Left ventricle myocardium inferior (tissue), 1 donor: ENCODE measurements around the gene SLC35F1. TPM values are rescaled to one million over a fixed set of nuclear protein-coding genes. Genes with fewer than 3 reads are reported as not detected.

Experiments used
- DNase-seq: peaks from one replicate; pipeline ENCODE4 v3.0.0-alpha.2; 2020
- H3K27ac ChIP-seq: fragments of 200-600 bp; replicated peaks from 2 replicates; pipeline ENCODE4 v1.8.0; 2021
- H3K27me3 ChIP-seq: fragments of 200-600 bp; 2 replicates; pipeline ENCODE4 v1.8.0; 2021; ENCODE audit warnings: low read depth
- H3K36me3 ChIP-seq: fragments of 200-600 bp; 2 replicates; pipeline ENCODE4 v1.8.0; 2021
- H3K4me1 ChIP-seq: fragments of 200-600 bp; 2 replicates; pipeline ENCODE4 v1.8.0; 2021
- H3K4me3 ChIP-seq: fragments of 200-600 bp; 2 replicates; pipeline ENCODE4 v1.8.0; 2021; ENCODE audit warnings: mild to moderate bottlenecking, moderate library complexity
- H3K9me3 ChIP-seq: fragments of 200-600 bp; replicated peaks from 2 replicates; pipeline ENCODE4 v1.8.0; 2021
- intact Hi-C: fragments of 100-400 bp; cut with micrococcal nuclease; formaldehyde crosslinking; loops from one replicate; pipeline ENCODE4 v1.11.0; 2022
- total RNA-seq: library from RNA; stranded (reverse); fragmentation: NEBNext Ultra II Directional; extraction: Animal tissue kit (Norgen Biotek cat#: 25700); gene quantifications from one replicate; pipeline ENCODE4 v1.2.1, GENCODE V29; 2021
- TF ChIP-seq, protein P1 (sequence below): fragments of 200-600 bp; IDR thresholded peaks from 2 replicates; pipeline ENCODE4 v1.8.0; 2021; ENCODE audit warnings: antibody characterized with exemption, mild to moderate bottlenecking, borderline replicate concordance
- donor health status: DM: no; HTN: yes; CAD: no; lungs with severe emphysema.

Gene SLC35F1
- total RNA-seq, 1 donor from 2014 or later, result 6.4 TPM

DNA sequence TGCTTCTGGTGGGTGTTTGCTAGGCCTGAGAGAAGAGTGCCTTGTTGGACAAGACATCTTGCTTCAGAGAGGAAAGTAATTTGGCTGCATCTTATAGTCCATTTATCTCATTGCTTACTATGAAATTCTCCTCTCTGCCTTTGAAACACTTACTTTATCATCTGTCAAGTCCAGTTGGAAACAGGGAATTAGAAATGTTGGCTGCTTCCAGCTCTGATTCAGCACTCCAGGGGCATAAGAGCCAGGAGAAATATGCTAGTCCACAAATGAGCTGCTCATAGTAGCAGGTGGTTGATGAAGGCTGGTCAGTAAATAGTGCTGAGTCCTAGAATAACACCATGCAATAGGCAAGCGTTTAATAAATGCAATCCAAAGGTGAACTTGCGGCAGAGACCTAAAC is 227.1 kb downstream of the SLC35F1 start:
- Histone ChIP-seq H3K4me3 (no peak overlapping the region), H3K36me3 (no peaks in the 10 kb centered on the region), H3K27me3 (no peaks in the 10 kb centered on the region), H3K27ac (no peak overlapping the region), H3K9me3 (no peaks in the 10 kb centered on the region), H3K4me1 (peaks cover 10% of the 10 kb centered on the region)
- intact Hi-C loops, result no loop called here
- TF ChIP-seq, protein P1, sequence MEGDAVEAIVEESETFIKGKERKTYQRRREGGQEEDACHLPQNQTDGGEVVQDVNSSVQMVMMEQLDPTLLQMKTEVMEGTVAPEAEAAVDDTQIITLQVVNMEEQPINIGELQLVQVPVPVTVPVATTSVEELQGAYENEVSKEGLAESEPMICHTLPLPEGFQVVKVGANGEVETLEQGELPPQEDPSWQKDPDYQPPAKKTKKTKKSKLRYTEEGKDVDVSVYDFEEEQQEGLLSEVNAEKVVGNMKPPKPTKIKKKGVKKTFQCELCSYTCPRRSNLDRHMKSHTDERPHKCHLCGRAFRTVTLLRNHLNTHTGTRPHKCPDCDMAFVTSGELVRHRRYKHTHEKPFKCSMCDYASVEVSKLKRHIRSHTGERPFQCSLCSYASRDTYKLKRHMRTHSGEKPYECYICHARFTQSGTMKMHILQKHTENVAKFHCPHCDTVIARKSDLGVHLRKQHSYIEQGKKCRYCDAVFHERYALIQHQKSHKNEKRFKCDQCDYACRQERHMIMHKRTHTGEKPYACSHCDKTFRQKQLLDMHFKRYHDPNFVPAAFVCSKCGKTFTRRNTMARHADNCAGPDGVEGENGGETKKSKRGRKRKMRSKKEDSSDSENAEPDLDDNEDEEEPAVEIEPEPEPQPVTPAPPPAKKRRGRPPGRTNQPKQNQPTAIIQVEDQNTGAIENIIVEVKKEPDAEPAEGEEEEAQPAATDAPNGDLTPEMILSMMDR, result no peak
- no peak for DNase-seq

DNA sequence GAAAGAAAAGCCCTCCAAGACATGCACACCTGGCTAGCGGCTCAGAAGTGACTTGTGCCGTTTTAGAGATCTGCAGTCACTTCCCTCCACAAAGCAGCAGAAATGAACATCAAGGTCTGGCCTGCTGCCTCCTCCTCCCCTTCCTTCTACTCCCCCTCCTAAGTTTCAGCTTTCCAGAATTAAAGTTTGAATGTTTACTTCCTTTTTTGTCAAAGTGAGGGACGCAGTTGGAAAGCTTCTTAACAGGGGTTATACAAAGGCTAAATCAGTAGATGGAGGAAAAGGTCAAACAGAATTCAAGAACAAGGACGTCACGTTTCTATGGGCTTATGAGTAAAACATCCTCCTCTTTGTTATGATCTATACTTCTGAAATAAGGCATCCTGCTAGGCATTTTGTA is 227.7 kb downstream of the SLC35F1 start:
- no peak for DNase-seq
- intact Hi-C loops, result no loop called here
- H3K4me1 ChIP-seq, result peaks cover 10% of the 10 kb centered on the region
- no peaks in the 10 kb centered on the region for H3K36me3 ChIP-seq
- H3K9me3 ChIP-seq, result no peaks in the 10 kb centered on the region
- no peaks in the 10 kb centered on the region for H3K27me3 ChIP-seq
- H3K4me3 ChIP-seq, result no peak overlapping the region
- H3K27ac ChIP-seq, result no peak overlapping the region
- TF ChIP-seq, protein P1, result no peak

DNA sequence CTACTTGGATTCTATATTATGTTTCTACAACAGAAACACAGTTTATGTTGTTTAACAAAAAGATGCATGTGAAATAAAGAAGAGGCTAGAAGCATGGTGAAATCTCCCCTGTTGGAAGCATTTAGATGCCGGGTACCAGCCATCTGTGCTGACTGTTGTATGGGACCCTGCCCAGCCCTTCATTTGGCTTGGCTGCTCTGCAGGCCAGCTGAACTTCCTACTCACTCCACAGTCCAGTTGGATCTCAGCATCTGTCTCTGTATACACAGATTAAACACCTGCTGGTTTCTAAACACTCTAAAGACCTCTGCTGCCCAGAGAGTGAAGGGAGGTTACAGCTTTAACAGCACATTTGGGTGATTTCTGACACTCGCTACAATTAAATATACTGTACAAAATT is 228.3 kb downstream of the SLC35F1 start:
- H3K9me3 ChIP-seq, result no peaks in the 10 kb centered on the region
- no peak overlapping the region for H3K27ac ChIP-seq
- TF ChIP-seq, protein P1, result no peak
- intact Hi-C loops, result no loop called here
- no peaks in the 10 kb centered on the region for H3K36me3 ChIP-seq
- no peak for DNase-seq
- H3K4me3 ChIP-seq, result no peak overlapping the region
- no peaks in the 10 kb centered on the region for H3K27me3 ChIP-seq
- peaks cover 10% of the 10 kb centered on the region for H3K4me1 ChIP-seq

DNA sequence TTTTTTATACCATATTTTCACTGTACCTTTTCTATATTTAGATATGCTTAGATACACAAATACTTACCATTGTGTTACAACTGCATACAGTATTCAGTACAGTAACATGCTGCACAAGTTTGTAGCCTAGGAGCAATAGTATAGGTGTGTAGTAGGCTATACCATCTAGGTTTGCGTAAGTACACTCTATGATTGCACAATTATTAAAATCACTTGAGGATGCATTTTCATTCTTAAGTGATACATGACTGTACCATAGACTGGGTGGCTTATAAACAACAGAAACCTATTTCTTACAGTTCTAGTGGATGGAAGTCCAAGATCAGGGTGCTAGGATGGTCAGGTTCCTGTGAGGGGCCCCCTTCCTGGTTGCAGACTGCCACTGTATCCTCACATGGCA is 234.1 kb downstream of the SLC35F1 start:
- intact Hi-C loops, result no loop called here
- H3K4me3 ChIP-seq, result no peak overlapping the region
- H3K9me3 ChIP-seq, result no peaks in the 10 kb centered on the region
- no peak for DNase-seq
- H3K36me3 ChIP-seq, result no peaks in the 10 kb centered on the region
- no peaks in the 10 kb centered on the region for H3K27me3 ChIP-seq
- H3K4me1 ChIP-seq, result peaks cover 2% of the 10 kb centered on the region
- TF ChIP-seq, protein P1, result no peak
- no peak overlapping the region for H3K27ac ChIP-seq

DNA sequence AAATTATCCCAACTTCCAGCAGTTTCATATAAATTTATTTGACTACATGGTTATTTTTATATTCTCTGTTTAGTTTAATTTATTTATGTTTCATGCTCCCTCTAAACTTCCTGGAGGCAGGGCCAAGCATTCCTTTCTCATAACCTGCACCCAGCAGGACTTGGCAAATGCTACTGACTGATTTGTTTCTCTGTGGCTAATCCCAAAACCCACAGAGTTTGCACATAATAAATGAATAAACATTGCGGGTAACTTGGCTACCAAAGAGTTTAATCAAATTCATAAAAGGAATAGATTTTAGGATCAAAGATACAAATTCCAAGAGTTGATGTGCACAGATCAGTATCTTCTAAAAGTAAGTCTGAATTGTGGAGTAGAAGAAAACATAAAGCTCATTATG is 239.5 kb downstream of the SLC35F1 start:
- TF ChIP-seq, protein P1, result no peak
- intact Hi-C loops, result no loop called here
- H3K27me3 ChIP-seq, result no peaks in the 10 kb centered on the region
- no peak for DNase-seq
- no peaks in the 10 kb centered on the region for H3K9me3 ChIP-seq
- H3K4me1 ChIP-seq, result peaks cover 5% of the 10 kb centered on the region
- H3K36me3 ChIP-seq, result no peaks in the 10 kb centered on the region
- no peak overlapping the region for H3K27ac ChIP-seq
- H3K4me3 ChIP-seq, result no peak overlapping the region

DNA sequence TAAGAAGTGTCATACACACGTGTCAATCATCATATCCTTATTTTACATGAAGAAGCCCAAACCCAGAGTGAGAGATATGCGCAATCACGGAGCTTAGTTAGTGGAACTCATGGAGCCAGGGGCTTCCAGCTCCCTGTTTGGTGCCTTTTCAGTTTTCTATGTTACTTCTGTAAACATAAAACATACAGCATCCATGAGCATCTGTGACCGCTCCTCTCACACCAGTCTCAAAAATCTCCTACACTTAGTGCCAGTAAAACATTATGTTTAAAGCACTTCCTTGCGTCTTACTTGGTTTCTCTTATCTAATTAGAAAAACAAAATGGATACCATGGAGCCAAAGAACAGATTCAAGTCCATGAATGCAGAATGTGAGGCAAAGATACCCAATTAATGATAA is 240.4 kb downstream of the SLC35F1 start:
- H3K9me3 ChIP-seq, result no peaks in the 10 kb centered on the region
- H3K27ac ChIP-seq, result no peak overlapping the region
- TF ChIP-seq, protein P1, result no peak
- H3K27me3 ChIP-seq, result no peaks in the 10 kb centered on the region
- no peak for DNase-seq
- H3K4me3 ChIP-seq, result no peak overlapping the region
- intact Hi-C loops, result no loop called here
- no peaks in the 10 kb centered on the region for H3K36me3 ChIP-seq
- H3K4me1 ChIP-seq, result peaks cover 5% of the 10 kb centered on the region
